Measurements from ENCODE around the gene PARVB. TPM values are rescaled to one million over a fixed set of nuclear protein-coding genes. Genes with fewer than 3 reads are reported as not detected.

PARVB gene
- total RNA-seq, 1 experiment from 2014 or later = 35.3 TPM

GRCh38 chr22:44068422-44069191, 44.5 kb downstream of the PARVB start:
- no peaks in the 10 kb centered on the region for H4K20me1 ChIP-seq (ENCODE audit: insufficient read depth)
- H3K4me3 ChIP-seq = no peak overlapping the region
- no peak for DNase-seq
- H3K9me3 ChIP-seq (ENCODE audit: insufficient read depth, low read depth) = no peaks in the 10 kb centered on the region
- TF ChIP-seq CTCF (conservative IDR thresholded peaks at IDR 0.05) (no peak), EZH2 (IDR thresholded peaks at IDR 0.05; ENCODE audit: low read depth) (no peak)
- no peak overlapping the region for H3K27ac ChIP-seq
- H3K4me1 ChIP-seq (replicated peaks; ENCODE audit: insufficient read depth) = no peaks in the 10 kb centered on the region
- ChIA-PET CTCF (no interaction called here), POLR2A (ENCODE audit: unreplicated experiment) (no interaction called here)
- H3K79me2 ChIP-seq (ENCODE audit: low read depth) = no peaks in the 10 kb centered on the region
- no TSS peak for BruUV-seq (replicated peaks)
- no peaks in the 10 kb centered on the region for H3K9me2 ChIP-seq (ENCODE audit: insufficient read depth)
- no peaks in the 10 kb centered on the region for H3K36me3 ChIP-seq (ENCODE audit: low read depth)
- H3K4me2 ChIP-seq = no peak overlapping the region
- no peak overlapping the region for H2AFZ ChIP-seq
- intact Hi-C loops (cut with micrococcal nuclease; ENCODE audit: unreplicated experiment) = no loop called here
- H3K27me3 ChIP-seq (ENCODE audit: insufficient read depth, low read depth) = no peaks in the 10 kb centered on the region
- 0 out of 2 replicates have a peak, but pooled peaks cover 3% of the 10 kb centered on the region for H3F3A ChIP-seq (ENCODE audit: insufficient read depth, low read depth)

GRCh38 chr22:44070029-44070428, 45.9 kb downstream of the PARVB start:
- Histone ChIP-seq H3K9me2 (ENCODE audit: insufficient read depth) (no peaks in the 10 kb centered on the region), H3K79me2 (ENCODE audit: low read depth) (no peaks in the 10 kb centered on the region), H3K9me3 (ENCODE audit: insufficient read depth, low read depth) (no peaks in the 10 kb centered on the region), H3K27ac (no peak overlapping the region), H3K36me3 (ENCODE audit: low read depth) (no peaks in the 10 kb centered on the region), H4K20me1 (ENCODE audit: insufficient read depth) (no peaks in the 10 kb centered on the region), H3K4me3 (no peak overlapping the region), H3K27me3 (ENCODE audit: insufficient read depth, low read depth) (no peaks in the 10 kb centered on the region), H3K4me1 (replicated peaks; ENCODE audit: insufficient read depth) (no peaks in the 10 kb centered on the region), H3F3A (ENCODE audit: insufficient read depth, low read depth) (0 out of 2 replicates have a peak, but pooled peaks cover 3% of the 10 kb centered on the region), H2AFZ (no peak overlapping the region), H3K4me2 (no peak overlapping the region)
- DNase-seq = no peak
- intact Hi-C loops (cut with micrococcal nuclease; ENCODE audit: unreplicated experiment) = no loop called here
- POLR2A ChIA-PET (ENCODE audit: unreplicated experiment) = no interaction called here
- CTCF ChIA-PET = no interaction called here
- TF ChIP-seq EZH2 (IDR thresholded peaks at IDR 0.05; ENCODE audit: low read depth) (no peak), CTCF (conservative IDR thresholded peaks at IDR 0.05) (no peak)
- BruUV-seq (replicated peaks) = no TSS peak

GRCh38 chr22:44071781-44072326, 47.8 kb downstream of the PARVB start:
- Histone ChIP-seq H3K27me3 (ENCODE audit: insufficient read depth, low read depth) (no peaks in the 10 kb centered on the region), H3K79me2 (ENCODE audit: low read depth) (no peaks in the 10 kb centered on the region), H2AFZ (no peak overlapping the region), H3F3A (ENCODE audit: insufficient read depth, low read depth) (0 out of 2 replicates have a peak, but pooled peaks cover 3% of the 10 kb centered on the region), H3K9me2 (ENCODE audit: insufficient read depth) (no peaks in the 10 kb centered on the region), H3K36me3 (ENCODE audit: low read depth) (no peaks in the 10 kb centered on the region), H3K4me3 (no peak overlapping the region), H3K9me3 (ENCODE audit: insufficient read depth, low read depth) (no peaks in the 10 kb centered on the region), H3K4me2 (no peak overlapping the region), H3K4me1 (replicated peaks; ENCODE audit: insufficient read depth) (no peaks in the 10 kb centered on the region), H4K20me1 (ENCODE audit: insufficient read depth) (no peaks in the 10 kb centered on the region), H3K27ac (no peak overlapping the region)
- BruUV-seq (replicated peaks) = no TSS peak
- ChIA-PET CTCF (no interaction called here), POLR2A (ENCODE audit: unreplicated experiment) (no interaction called here)
- intact Hi-C loops (cut with micrococcal nuclease; ENCODE audit: unreplicated experiment) = no loop called here
- DNase-seq = no peak
- TF ChIP-seq CTCF (conservative IDR thresholded peaks at IDR 0.05) (no peak), EZH2 (IDR thresholded peaks at IDR 0.05; ENCODE audit: low read depth) (no peak)
